CD14-positive monocyte (primary cell): ENCODE measurements around the gene PCP2. TPM values are rescaled to one million over a fixed set of nuclear protein-coding genes. Genes with fewer than 3 reads are reported as not detected.
A peak's percentile ranks its signal among the peaks of the same experiment; 100 is the strongest.

Experiments used
- DNase-seq, 3 donors: peaks; one replicate each; pipeline ENCODE4 v3.0.0-alpha.2; 2011 to 2022
- H2AFZ ChIP-seq: 2 replicates; pipeline ENCODE4 v1.6.0; 2012; ENCODE audit warnings: mild to moderate bottlenecking, low read depth, low read length, inconsistent platforms; ENCODE audit not compliant: insufficient read depth, poor library complexity, severe bottlenecking
- H3K27ac ChIP-seq, 2 donors: 1 replicate in 1 of 2; 2 replicates in 1 of 2; pipeline ENCODE4 v1.5.1; 2012 to 2013; ENCODE audit warnings: low read length in 2 of 2, control low read depth in 1 of 2, inconsistent platforms in 1 of 2, low read depth in 1 of 2, mild to moderate bottlenecking in 1 of 2
- H3K27me3 ChIP-seq, 2 donors: one replicate each; pipeline versions ENCODE4 v1.6.0 to v1.6.1; 2011 to 2013; ENCODE audit warnings: low read length in 2 of 2; ENCODE audit not compliant: control insufficient read depth in 2 of 2, insufficient read depth in 2 of 2
- H3K36me3 ChIP-seq, 2 donors: replicated peaks in 1 of 2; 1 replicate in 1 of 2; 2 replicates in 1 of 2; pipeline versions ENCODE4 v1.5.1 to v1.6.1; 2012 to 2013; ENCODE audit warnings: low read length in 2 of 2, control low read depth in 1 of 2, inconsistent platforms in 1 of 2, mild to moderate bottlenecking in 1 of 2; ENCODE audit not compliant: insufficient read depth in 2 of 2, control insufficient read depth in 1 of 2
- H3K4me1 ChIP-seq, 2 donors: 1 replicate in 1 of 2; 2 replicates in 1 of 2; pipeline versions ENCODE4 v1.5.1 to v1.6.1; 2012 to 2013; ENCODE audit warnings: low read length in 2 of 2, control low read depth in 1 of 2, inconsistent platforms in 1 of 2, mild to moderate bottlenecking in 1 of 2, moderate library complexity in 1 of 2; ENCODE audit not compliant: insufficient read depth in 2 of 2, control insufficient read depth in 1 of 2
- H3K4me2 ChIP-seq: replicated peaks from 2 replicates; pipeline ENCODE3; 2012; ENCODE audit warnings: low read length, moderate library complexity, mild to moderate bottlenecking; ENCODE audit not compliant: poor library complexity, severe bottlenecking; ENCODE audit errors: extremely low read depth
- H3K4me3 ChIP-seq, 3 experiments: fragments of 200-600 bp in 1 of 3; sonication (generic) in 1 of 3; replicated peaks in 1 of 3; 1 replicate in 2 of 3; 2 replicates in 1 of 3; pipeline ENCODE4 v1.5.1; 2011 to 2013; ENCODE audit warnings: low read length in 3 of 3, mild to moderate bottlenecking in 3 of 3, control low read depth in 2 of 3, low read depth in 2 of 3, inconsistent platforms in 1 of 3, moderate library complexity in 1 of 3
- H3K79me2 ChIP-seq: 2 replicates; pipeline ENCODE4 v1.6.0; 2012; ENCODE audit warnings: mild to moderate bottlenecking, control low read depth, inconsistent platforms, low read length, moderate library complexity; ENCODE audit not compliant: insufficient read depth
- H3K9ac ChIP-seq: 2 replicates; pipeline ENCODE4 v1.6.0; 2017; ENCODE audit warnings: low read length, mild to moderate bottlenecking; ENCODE audit not compliant: insufficient read depth, poor library complexity, severe bottlenecking
- H3K9me3 ChIP-seq, 2 donors: replicated peaks in 1 of 2; 1 replicate in 1 of 2; 2 replicates in 1 of 2; pipeline versions ENCODE4 v1.5.1 to v1.6.1; 2012 to 2013; ENCODE audit warnings: low read length in 2 of 2, control low read depth in 1 of 2; ENCODE audit not compliant: control insufficient read depth in 1 of 2, insufficient read depth in 1 of 2
- H4K20me1 ChIP-seq: 2 replicates; pipeline ENCODE4 v1.6.0; 2012; ENCODE audit warnings: mild to moderate bottlenecking, low read length, control low read depth, moderate library complexity; ENCODE audit not compliant: insufficient read depth
- H3K27ac Mint-ChIP-seq, 7 donors: one replicate each; pipeline ENCODE4 v1.8.0; 2020; ENCODE audit warnings: mild to moderate bottlenecking in 7 of 7, mixed read lengths in 7 of 7, moderate library complexity in 6 of 7, inconsistent platforms in 2 of 7
- H3K27me3 Mint-ChIP-seq, 3 donors: one replicate each; pipeline ENCODE4 v1.8.0; 2021 to 2022; ENCODE audit warnings: low read depth in 3 of 3, mild to moderate bottlenecking in 3 of 3, mixed read lengths in 3 of 3, moderate library complexity in 3 of 3, inconsistent platforms in 1 of 3
- H3K36me3 Mint-ChIP-seq, 2 donors: one replicate each; pipeline ENCODE4 v1.8.0; 2020; ENCODE audit warnings: mixed read lengths in 2 of 2, inconsistent platforms in 1 of 2, mild to moderate bottlenecking in 1 of 2
- H3K4me1 Mint-ChIP-seq: one replicate; pipeline ENCODE4 v1.8.0; 2020; ENCODE audit warnings: mild to moderate bottlenecking, mixed read lengths
- H3K4me3 Mint-ChIP-seq, 2 donors: one replicate each; pipeline ENCODE4 v1.8.0; 2020; ENCODE audit warnings: mild to moderate bottlenecking in 2 of 2, mixed read lengths in 2 of 2, moderate library complexity in 1 of 2
- H3K9me3 Mint-ChIP-seq, 7 donors: one replicate each; pipeline ENCODE4 v1.8.0; 2020 to 2022; ENCODE audit warnings: mixed read lengths in 7 of 7, mild to moderate bottlenecking in 6 of 7, moderate library complexity in 6 of 7, inconsistent platforms in 2 of 7
- WGBS: methylation state at CpG from one replicate; pipeline ENCODE4 v1.1.5; 2013; ENCODE audit warnings: missing lambda C conversion rate; ENCODE audit not compliant: insufficient coverage; 5-methylcytosine and 5-hydroxymethylcytosine counted together
- intact Hi-C, 2 donors: fragments of 100-400 bp; cut with micrococcal nuclease; formaldehyde crosslinking; loops; one replicate each; pipeline versions ENCODE4 v1.15.0 to v1.15.1; 2023
- polyA plus RNA-seq, 3 donors: library from polyadenylated mRNA; depleted of rRNA in 1 of 3; unstranded in 2 of 3; stranded (reverse) in 1 of 3; fragments of 300-500 nt in 2 of 3; fragments of >200 nt in 1 of 3; fragmentation: Illumina TruSeq in 2 of 3; gene quantifications; 1 replicate in 2 of 3; 2 replicates in 1 of 3; pipeline ENCODE4 v1.2.3, GENCODE V29; 2012 to 2021
- TF ChIP-seq, protein P1 (sequence below): fragments of 200-600 bp; IDR thresholded peaks from one replicate; pipeline ENCODE4 v1.8.0; 2022; ENCODE audit warnings: antibody characterized with exemption, mild to moderate bottlenecking

Gene PCP2
- polyA plus RNA-seq, 3 donors, result 1.8 TPM; not detected in 2

DNA sequence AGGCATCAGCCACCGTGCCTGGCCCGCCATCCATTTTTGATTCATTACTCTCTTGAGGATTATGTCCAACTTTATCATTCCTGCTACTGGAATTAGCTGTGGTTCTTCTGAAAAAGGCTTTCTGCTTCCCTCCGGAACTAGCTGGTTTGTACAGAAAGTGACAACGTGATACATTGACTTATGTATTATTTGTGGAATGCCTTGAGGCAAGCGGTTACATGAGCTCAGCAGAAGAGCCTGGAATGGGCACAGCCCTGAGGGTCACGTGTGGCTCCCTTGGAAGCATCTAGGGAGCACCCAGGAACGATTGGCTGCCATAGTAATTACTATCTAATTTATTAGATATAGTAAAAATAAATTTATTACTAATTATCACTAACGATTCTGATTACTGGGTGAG is 20.9 kb upstream of the PCP2 start:
- TF ChIP-seq, protein P1, sequence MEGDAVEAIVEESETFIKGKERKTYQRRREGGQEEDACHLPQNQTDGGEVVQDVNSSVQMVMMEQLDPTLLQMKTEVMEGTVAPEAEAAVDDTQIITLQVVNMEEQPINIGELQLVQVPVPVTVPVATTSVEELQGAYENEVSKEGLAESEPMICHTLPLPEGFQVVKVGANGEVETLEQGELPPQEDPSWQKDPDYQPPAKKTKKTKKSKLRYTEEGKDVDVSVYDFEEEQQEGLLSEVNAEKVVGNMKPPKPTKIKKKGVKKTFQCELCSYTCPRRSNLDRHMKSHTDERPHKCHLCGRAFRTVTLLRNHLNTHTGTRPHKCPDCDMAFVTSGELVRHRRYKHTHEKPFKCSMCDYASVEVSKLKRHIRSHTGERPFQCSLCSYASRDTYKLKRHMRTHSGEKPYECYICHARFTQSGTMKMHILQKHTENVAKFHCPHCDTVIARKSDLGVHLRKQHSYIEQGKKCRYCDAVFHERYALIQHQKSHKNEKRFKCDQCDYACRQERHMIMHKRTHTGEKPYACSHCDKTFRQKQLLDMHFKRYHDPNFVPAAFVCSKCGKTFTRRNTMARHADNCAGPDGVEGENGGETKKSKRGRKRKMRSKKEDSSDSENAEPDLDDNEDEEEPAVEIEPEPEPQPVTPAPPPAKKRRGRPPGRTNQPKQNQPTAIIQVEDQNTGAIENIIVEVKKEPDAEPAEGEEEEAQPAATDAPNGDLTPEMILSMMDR, result no peak
- Histone ChIP-seq H3K79me2 (no peaks in the 10 kb centered on the region), H4K20me1 (no peaks in the 10 kb centered on the region), H3K36me3 (no peaks in the 10 kb centered on the region), H3K27me3 (no peaks in the 10 kb centered on the region), H3K9me3 (no peaks in the 10 kb centered on the region), H2AFZ (no peak overlapping the region), H3K9ac (no peak overlapping the region), H3K27ac (peak overlapping the region; percentile 99 to 100), H3K4me1 (peaks cover 72 to 75% of the 10 kb centered on the region in 2 donors), H3K4me3 (no peak overlapping the region), H3K4me2 (no peak overlapping the region)
- Mint-ChIP-seq H3K9me3 (peaks cover 0 to 2% (median 0%) of the 10 kb centered on the region in 7 donors), H3K27me3 (peaks cover 0 to 11% (median 2%) of the 10 kb centered on the region in 3 donors), H3K4me3 (no peak overlapping the region), H3K4me1 (peaks cover 64% of the 10 kb centered on the region), H3K27ac (peak overlapping the region; percentile 98 to 100 (median 99)), H3K36me3 (no peaks in the 10 kb centered on the region)
- intact Hi-C loops, result loop anchor here in 1 of 2 donors (2.0 to 10.0 kb wide), 2 partner anchors 52 to 110 kb away; no protein-coding TSS in a partner anchor
- 90% methylated on average over 6 of the region's 8 CpGs for WGBS
- DNase-seq, result no peak

DNA sequence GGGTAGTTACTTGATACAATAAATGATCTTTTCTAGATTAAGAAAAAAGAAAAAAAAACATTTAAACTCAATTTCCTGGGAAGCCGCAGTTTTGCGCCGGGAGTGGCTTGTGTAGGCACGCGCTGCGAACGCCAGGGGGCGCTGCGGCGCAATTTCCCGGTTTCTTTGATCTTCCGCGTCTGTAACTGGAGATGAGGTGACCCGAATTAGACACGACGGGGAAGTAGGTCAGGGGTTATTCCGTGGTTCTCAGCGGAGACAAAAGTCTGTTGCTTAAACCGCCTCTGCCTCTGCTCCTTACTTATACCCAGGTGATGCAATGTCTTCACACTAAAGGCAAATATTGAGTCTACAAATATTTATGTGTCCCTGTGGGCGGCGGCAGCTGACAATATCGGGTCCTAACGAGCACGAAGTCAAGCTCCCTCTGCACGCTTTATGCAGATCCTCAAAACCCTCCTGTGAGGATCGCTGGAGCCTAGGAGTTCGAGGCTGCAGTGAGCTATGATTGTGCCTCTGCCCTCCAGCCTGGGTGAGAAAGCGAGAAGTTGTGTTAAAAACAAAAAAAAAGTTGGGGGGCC is 18.6 kb upstream of the PCP2 start:
- Mint-ChIP-seq H3K27me3 (peaks cover 0 to 11% (median 2%) of the 10 kb centered on the region in 3 donors), H3K4me1 (peaks cover 45% of the 10 kb centered on the region), H3K4me3 (peak overlapping the region; percentile 47 to 48), H3K9me3 (peaks cover 0 to 2% (median 0%) of the 10 kb centered on the region in 7 donors), H3K36me3 (peaks cover 9 to 12% of the 10 kb centered on the region in 2 donors), H3K27ac (peak overlapping the region; percentile 94 to 99 (median 98))
- peak overlapping the region; percentile 85 to 91 for H3K27ac ChIP-seq
- no peaks in the 10 kb centered on the region for H3K27me3 ChIP-seq
- peaks cover 8 to 13% of the 10 kb centered on the region in 2 donors for H3K36me3 ChIP-seq
- TF ChIP-seq, protein P1, result peak; percentile 95
- H4K20me1 ChIP-seq, result no peaks in the 10 kb centered on the region
- 1% methylated on average over 20 of the region's 28 CpGs for WGBS
- H3K9me3 ChIP-seq, result no peaks in the 10 kb centered on the region
- peak overlapping the region; percentile 62 for H3K9ac ChIP-seq
- peak overlapping the region; percentile 40 for H3K4me2 ChIP-seq
- H3K4me1 ChIP-seq, result peaks cover 54 to 55% of the 10 kb centered on the region in 2 donors
- intact Hi-C loops, result loop anchor here in 1 of 2 donors (10.0 kb wide), 1 partner anchor 107 kb away; no protein-coding TSS in a partner anchor
- H2AFZ ChIP-seq, result no peak overlapping the region
- peaks cover 4% of the 10 kb centered on the region for H3K79me2 ChIP-seq
- peak; percentile 95 to 99 (median 98) for DNase-seq
- H3K4me3 ChIP-seq, result no peak overlapping the region
